ENCODE measurements around the gene LAP3. TPM values are rescaled to one million over a fixed set of nuclear protein-coding genes. Genes with fewer than 3 reads are reported as not detected.
A peak's percentile ranks its signal among the peaks of the same experiment; 100 is the strongest.

The LAP3 gene
- total and polyA plus RNA-seq, 10 donors, result 47.0 to 135 (median 96.0) TPM

DNA sequence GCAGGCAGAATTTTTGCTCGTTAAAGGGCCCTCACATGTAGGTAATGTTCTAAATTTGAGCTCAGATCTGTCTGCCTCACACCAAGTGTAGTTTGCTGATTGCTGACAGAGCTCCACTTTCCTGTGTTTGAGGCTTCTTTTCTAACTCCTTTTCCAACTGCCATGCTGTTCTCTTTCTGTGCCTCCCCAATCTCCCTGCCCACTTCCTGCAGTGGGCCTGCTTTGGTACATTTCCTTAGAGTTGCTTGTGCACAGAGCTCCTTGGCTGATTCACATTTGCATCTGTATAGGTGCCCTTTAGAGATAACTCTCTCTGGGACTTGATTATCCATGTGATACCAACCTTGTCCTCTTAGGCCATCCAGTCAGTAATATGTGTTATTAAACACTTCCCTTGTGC lies 41.9 kb downstream of the LAP3 start:
- Histone ChIP-seq H3K4me3 (no peak overlapping the region), H3K4me1 (peaks cover 24 to 55% (median 47%) of the 10 kb centered on the region in 6 donors), H3K9me3 (no peaks in the 10 kb centered on the region), H3K27me3 (replicated peaks in 1 of 7) (no peaks in the 10 kb centered on the region), H3K27ac (no peak overlapping the region), H3K36me3 (peaks cover 7 to 79% (median 59%) of the 10 kb centered on the region in 6 donors)
- intact Hi-C loops (cut with DNase I; ENCODE audit: low total_unique reads), result no loop called here
- no peak for TF ChIP-seq CTCF (IDR thresholded peaks at IDR 0.05 in 8 of 11, conservative IDR thresholded peaks at IDR 0.05 in 3 of 11)
- no peak for TF ChIP-seq POLR2A (IDR thresholded peaks at IDR 0.05)
- no peak for TF ChIP-seq POLR2AphosphoS5 (IDR thresholded peaks at IDR 0.05)
- 0 to 57% (median 14%) methylated on average over 1 of the region's 1 CpG for WGBS, 5 donors
- DNase-seq, result no peak

- Histone ChIP-seq H3K36me3 (peaks cover 7 to 86% (median 65%) of the 10 kb centered on the region in 6 donors), H3K27me3 (replicated peaks in 1 of 7) (no peaks in the 10 kb centered on the region), H3K4me1 (peaks cover 24 to 55% (median 47%) of the 10 kb centered on the region in 6 donors), H3K9me3 (no peaks in the 10 kb centered on the region), H3K27ac (no peak overlapping the region), H3K4me3 (no peak overlapping the region)
- TF ChIP-seq POLR2A (IDR thresholded peaks at IDR 0.05), result no peak
- 72 to 87% (median 81%) methylated on average over 7 of the region's 7 CpGs for WGBS, 5 donors
- no peak for DNase-seq
- intact Hi-C loops (cut with DNase I; ENCODE audit: low total_unique reads), result no loop called here
Measured at GRCh38 chr4:17619416-17620105, 42.6 kb downstream of the LAP3 start.

- no peak for DNase-seq
- Histone ChIP-seq H3K9me3 (no peaks in the 10 kb centered on the region), H3K4me3 (no peak overlapping the region), H3K36me3 (peaks cover 7 to 100% (median 93%) of the 10 kb centered on the region in 6 donors), H3K27ac (no peak overlapping the region), H3K27me3 (replicated peaks in 1 of 7) (no peaks in the 10 kb centered on the region), H3K4me1 (peaks cover 7 to 19% (median 13%) of the 10 kb centered on the region in 6 donors)
- 87 to 96% (median 90%) methylated on average over 7 of the region's 7 CpGs for WGBS, 5 donors
- intact Hi-C loops (cut with DNase I; ENCODE audit: low total_unique reads), result no loop called here
- TF ChIP-seq POLR2AphosphoS5 (IDR thresholded peaks at IDR 0.05) (peak in 1 of 3 donors; percentile 30), CTCF (IDR thresholded peaks at IDR 0.05 in 8 of 11, conservative IDR thresholded peaks at IDR 0.05 in 3 of 11) (no peak), POLR2A (IDR thresholded peaks at IDR 0.05) (no peak)
Measured at GRCh38 chr4:17623451-17624001, 46.5 kb downstream of the LAP3 start.

- WGBS, 5 donors, result 84 to 100% (median 92%) methylated on average over 2 of the region's 2 CpGs
- no peak for DNase-seq
- Histone ChIP-seq H3K4me1 (peaks cover 0 to 6% (median under 1%) of the 10 kb centered on the region in 6 donors), H3K4me3 (no peak overlapping the region), H3K27me3 (replicated peaks in 1 of 7) (no peaks in the 10 kb centered on the region), H3K36me3 (peaks cover 7 to 100% (median 97%) of the 10 kb centered on the region in 6 donors), H3K9me3 (no peaks in the 10 kb centered on the region), H3K27ac (no peak overlapping the region)
- intact Hi-C loops (cut with DNase I; ENCODE audit: low total_unique reads), result no loop called here
- no peak for TF ChIP-seq POLR2A (IDR thresholded peaks at IDR 0.05)
- no peak for TF ChIP-seq CTCF (IDR thresholded peaks at IDR 0.05 in 8 of 11, conservative IDR thresholded peaks at IDR 0.05 in 3 of 11)
- no peak for TF ChIP-seq POLR2AphosphoS5 (IDR thresholded peaks at IDR 0.05)
Measured at GRCh38 chr4:17624821-17625220, 47.8 kb downstream of the LAP3 start.

Data from spleen (tissue), 11 donors.